Neural progenitor cell (in vitro differentiated cells): ENCODE results near the gene ZNF516. TPM values are rescaled to one million over a fixed set of nuclear protein-coding genes. Genes with fewer than 3 reads are reported as not detected.

Source experiments
- DNase-seq: peaks from one replicate; pipeline ENCODE4 v3.0.0-alpha.2; 2016; ENCODE audit warnings: low spot score
- H2AFZ ChIP-seq: fragments of 200-600 bp; sonication (generic); replicated peaks from 2 replicates; pipeline ENCODE4 v1.6.1; 2016; ENCODE audit warnings: antibody characterized with exemption
- H3F3A ChIP-seq: fragments of 200-600 bp; sonication (generic); 2 replicates; pipeline ENCODE4 v1.6.1; 2016; ENCODE audit warnings: antibody characterized with exemption, low read depth
- H3K27ac ChIP-seq: fragments of 200-600 bp; sonication (generic); 2 replicates; pipeline ENCODE4 v1.5.1; 2016; ENCODE audit warnings: mild to moderate bottlenecking
- H3K27me3 ChIP-seq: fragments of 200-600 bp; sonication (generic); 2 replicates; pipeline ENCODE4 v1.6.1; 2016; ENCODE audit warnings: mild to moderate bottlenecking, moderate library complexity
- H3K36me3 ChIP-seq: fragments of 200-600 bp; sonication (generic); 2 replicates; pipeline ENCODE4 v1.5.1; 2016
- H3K4me1 ChIP-seq: fragments of 200-600 bp; sonication (generic); 2 replicates; pipeline ENCODE4 v1.6.1; 2016; ENCODE audit warnings: mixed run types
- H3K4me2 ChIP-seq: fragments of 200-600 bp; sonication (generic); 2 replicates; pipeline ENCODE4 v1.6.1; 2016
- H3K4me3 ChIP-seq: fragments of 200-600 bp; sonication (generic); 2 replicates; pipeline ENCODE4 v1.5.1; 2016
- H3K79me2 ChIP-seq: fragments of 200-600 bp; sonication (generic); 2 replicates; pipeline ENCODE4 v1.6.1; 2016; ENCODE audit warnings: low read depth
- H3K9ac ChIP-seq: fragments of 200-600 bp; sonication (generic); 2 replicates; pipeline ENCODE4 v1.6.1; 2016
- H3K9me3 ChIP-seq: fragments of 200-600 bp; sonication (generic); 2 replicates; pipeline ENCODE4 v1.5.1; 2016; ENCODE audit warnings: low read depth
- H4K20me1 ChIP-seq: fragments of 200-600 bp; sonication (generic); 2 replicates; pipeline ENCODE4 v1.6.1; 2016; ENCODE audit warnings: low read depth
- H3K27ac Mint-ChIP-seq: 3 replicates; pipeline ENCODE4 v1.8.0; 2021; ENCODE audit warnings: mixed read lengths
- H3K27me3 Mint-ChIP-seq: 2 replicates; pipeline ENCODE4 v1.8.0; 2022; ENCODE audit warnings: low read depth, mild to moderate bottlenecking, inconsistent platforms, moderate library complexity, mixed read lengths; ENCODE audit not compliant: insufficient read depth
- H3K36me3 Mint-ChIP-seq: 3 replicates; pipeline ENCODE4 v1.8.0; 2021; ENCODE audit warnings: mixed read lengths
- H3K4me1 Mint-ChIP-seq: 3 replicates; pipeline ENCODE4 v1.8.0; 2021; ENCODE audit warnings: mixed read lengths
- H3K4me3 Mint-ChIP-seq: 3 replicates; pipeline ENCODE4 v1.8.0; 2021; ENCODE audit warnings: mild to moderate bottlenecking, moderate library complexity, mixed read lengths
- H3K9me3 Mint-ChIP-seq: 3 replicates; pipeline ENCODE4 v1.8.0; 2020; ENCODE audit warnings: mixed read lengths
- CTCF ChIP-seq: fragments of 200-600 bp; sonication (generic); IDR thresholded peaks from 2 replicates; pipeline ENCODE4 v1.5.1; 2017; ENCODE audit warnings: antibody characterized with exemption, mild to moderate bottlenecking
- EZH2 ChIP-seq: fragments of 200-600 bp; sonication (generic); IDR thresholded peaks from 2 replicates; pipeline ENCODE4 v1.6.1; 2017; ENCODE audit warnings: antibody characterized with exemption, mild to moderate bottlenecking, moderate library complexity
- EZH2phosphoT487 ChIP-seq: fragments of 200-600 bp; sonication (generic); IDR thresholded peaks from 2 replicates; pipeline ENCODE4 v1.6.1; 2017; ENCODE audit warnings: antibody characterized with exemption
- total RNA-seq: library from RNA; depleted of rRNA; stranded (reverse); fragments of >200 nt; gene quantifications from 2 replicates; pipeline ENCODE4 v1.2.3, GENCODE V29; 2015; ENCODE audit warnings: low replicate concordance

The ZNF516 gene
- total RNA-seq, 1 donor from 2014 or later: 45.5 TPM

GRCh38 chr18:76370201-76370600 lies 124.8 kb downstream of the ZNF516 start:
- Histone ChIP-seq H3K79me2 (peaks cover 56% of the 10 kb centered on the region), H3K9ac (no peak overlapping the region), H3K27ac (no peak overlapping the region), H3K4me1 (peaks cover 13% of the 10 kb centered on the region), H3F3A (no peaks in the 10 kb centered on the region), H4K20me1 (peaks cover 74% of the 10 kb centered on the region), H3K4me2 (no peak overlapping the region), H3K27me3 (no peaks in the 10 kb centered on the region), H2AFZ (no peak overlapping the region), H3K36me3 (no peaks in the 10 kb centered on the region), H3K4me3 (no peak overlapping the region), H3K9me3 (no peaks in the 10 kb centered on the region)
- Mint-ChIP-seq H3K4me3 (no peak overlapping the region), H3K27ac (peak overlapping the region; percentile 67), H3K9me3 (no peaks in the 10 kb centered on the region), H3K4me1 (peaks cover 24% of the 10 kb centered on the region), H3K36me3 (peaks cover 53% of the 10 kb centered on the region), H3K27me3 (no peaks in the 10 kb centered on the region)
- TF ChIP-seq EZH2phosphoT487: no peak
- DNase-seq: no peak

GRCh38 chr18:76369791-76370190 lies 125.3 kb downstream of the ZNF516 start:
- Mint-ChIP-seq H3K27ac (no peak overlapping the region), H3K9me3 (no peaks in the 10 kb centered on the region), H3K36me3 (peaks cover 50% of the 10 kb centered on the region), H3K4me3 (peak overlapping the region; percentile 9), H3K27me3 (no peaks in the 10 kb centered on the region), H3K4me1 (peaks cover 24% of the 10 kb centered on the region)
- H3K9me3 ChIP-seq: no peaks in the 10 kb centered on the region
- TF ChIP-seq EZH2phosphoT487 (no peak), EZH2 (no peak), CTCF (no peak)
- H3K27ac ChIP-seq: no peak overlapping the region
- no peak for DNase-seq
- H3K4me1 ChIP-seq: peaks cover 13% of the 10 kb centered on the region
- no peaks in the 10 kb centered on the region for H3K36me3 ChIP-seq
- no peaks in the 10 kb centered on the region for H3K27me3 ChIP-seq
- no peak overlapping the region for H3K9ac ChIP-seq
- no peaks in the 10 kb centered on the region for H3F3A ChIP-seq
- peaks cover 54% of the 10 kb centered on the region for H3K79me2 ChIP-seq
- H4K20me1 ChIP-seq: peaks cover 70% of the 10 kb centered on the region
- no peak overlapping the region for H3K4me2 ChIP-seq
- no peak overlapping the region for H2AFZ ChIP-seq
- no peak overlapping the region for H3K4me3 ChIP-seq

DNA sequence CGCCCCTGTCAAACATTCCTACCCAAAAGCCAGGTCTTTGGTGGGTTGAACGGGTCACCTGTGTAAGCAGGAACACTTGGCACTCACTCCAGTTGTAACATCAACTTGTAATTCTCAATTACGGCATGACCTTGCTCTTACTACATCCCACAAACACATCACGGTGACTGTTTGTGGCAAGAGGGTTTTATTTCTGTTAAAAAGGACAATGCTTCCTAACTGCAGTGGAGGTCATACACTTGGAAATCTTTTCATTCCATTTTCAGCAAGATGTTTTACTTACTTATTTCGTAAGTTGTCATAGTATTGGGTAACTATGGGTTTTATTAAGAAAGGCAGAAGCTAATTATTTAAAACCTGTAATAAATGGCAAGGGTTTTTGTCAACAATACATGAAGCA lies 126.1 kb downstream of the ZNF516 start:
- no peak overlapping the region for H3K4me3 Mint-ChIP-seq
- peaks cover 68% of the 10 kb centered on the region for H4K20me1 ChIP-seq
- H3K9me3 ChIP-seq: no peaks in the 10 kb centered on the region
- H3K36me3 Mint-ChIP-seq: peaks cover 54% of the 10 kb centered on the region
- no peak overlapping the region for H3K9ac ChIP-seq
- H3K4me3 ChIP-seq: no peak overlapping the region
- H2AFZ ChIP-seq: no peak overlapping the region
- no peaks in the 10 kb centered on the region for H3K36me3 ChIP-seq
- no peak for TF ChIP-seq EZH2
- TF ChIP-seq CTCF: no peak
- no peak for TF ChIP-seq EZH2phosphoT487
- H3K27ac ChIP-seq: no peak overlapping the region
- no peaks in the 10 kb centered on the region for H3K27me3 ChIP-seq
- no peaks in the 10 kb centered on the region for H3K9me3 Mint-ChIP-seq
- H3K27ac Mint-ChIP-seq: no peak overlapping the region
- peaks cover 46% of the 10 kb centered on the region for H3K79me2 ChIP-seq
- DNase-seq: no peak
- no peak overlapping the region for H3K4me2 ChIP-seq
- H3K27me3 Mint-ChIP-seq: no peaks in the 10 kb centered on the region
- no peaks in the 10 kb centered on the region for H3F3A ChIP-seq
- H3K4me1 ChIP-seq: peaks cover 13% of the 10 kb centered on the region
- peaks cover 24% of the 10 kb centered on the region for H3K4me1 Mint-ChIP-seq

- H3K27ac ChIP-seq: no peak overlapping the region
Observed at GRCh38 chr18:76368271-76368670, 126.8 kb downstream of the ZNF516 start.

More at GRCh38 chr18:76368271-76368670, 126.8 kb downstream of the ZNF516 start:
- no peak for DNase-seq
- Histone ChIP-seq H3K79me2 (peaks cover 38% of the 10 kb centered on the region), H3K27me3 (no peaks in the 10 kb centered on the region), H3K9ac (no peak overlapping the region), H3K4me3 (no peak overlapping the region), H3F3A (no peaks in the 10 kb centered on the region), H3K4me2 (no peak overlapping the region), H3K4me1 (peaks cover 13% of the 10 kb centered on the region), H4K20me1 (peaks cover 68% of the 10 kb centered on the region), H2AFZ (no peak overlapping the region), H3K9me3 (no peaks in the 10 kb centered on the region), H3K36me3 (no peaks in the 10 kb centered on the region)
- Mint-ChIP-seq H3K36me3 (peaks cover 57% of the 10 kb centered on the region), H3K27ac (peak overlapping the region; percentile 33), H3K4me3 (no peak overlapping the region), H3K27me3 (no peaks in the 10 kb centered on the region), H3K4me1 (peaks cover 24% of the 10 kb centered on the region), H3K9me3 (no peaks in the 10 kb centered on the region)
- TF ChIP-seq CTCF (no peak), EZH2 (no peak), EZH2phosphoT487 (no peak)
